PC-9 (cell line): ENCODE results near the gene TNFRSF8. TPM values are rescaled to one million over a fixed set of nuclear protein-coding genes. Genes with fewer than 3 reads are reported as not detected.

Experiments
- BruUV-seq: library from RNA; stranded (reverse); fragments of 400-500 nt; replicated peaks from 2 replicates; lab custom pipeline; 2021; lab: Mats Ljungman, UMichigan
- CTCF ChIA-PET: fragments of 300-600 bp; sonication (Branson Sonifier 250); formaldehyde crosslinking; loops from one replicate; lab custom pipeline; 2022; ENCODE audit warnings: antibody characterized with exemption; lab: Charles Lee
- POLR2A ChIA-PET: fragments of 300-600 bp; sonication (Branson Sonifier 250); formaldehyde crosslinking; loops from one replicate; lab custom pipeline; 2022; ENCODE audit warnings: antibody characterized with exemption; ENCODE audit not compliant: unreplicated experiment; lab: Charles Lee
- DNase-seq, 2 experiments: peaks; one replicate each; pipeline versions ENCODE4 v3.0.0 to v3.0.0-alpha.2; 2015 to 2022; ENCODE audit warnings: mixed read lengths in 1 of 2
- H2AFZ ChIP-seq: fragments of 200-600 bp; sonication (generic); 2 replicates; pipeline ENCODE4 v1.8.1; 2017; ENCODE audit warnings: antibody characterized with exemption
- H3F3A ChIP-seq: fragments of 200-600 bp; sonication (generic); 2 replicates; pipeline ENCODE4 v1.8.1; 2017; ENCODE audit warnings: antibody characterized with exemption, mild to moderate bottlenecking, low read depth; ENCODE audit not compliant: insufficient read depth
- H3K27ac ChIP-seq: fragments of 200-600 bp; sonication (generic); 2 replicates; pipeline ENCODE4 v1.6.1; 2016; ENCODE audit warnings: mixed run types
- H3K27me3 ChIP-seq: fragments of 200-600 bp; sonication (generic); 2 replicates; pipeline ENCODE4 v1.6.1; 2016; ENCODE audit warnings: low read depth, mixed run types; ENCODE audit not compliant: insufficient read depth
- H3K36me3 ChIP-seq: fragments of 200-600 bp; sonication (generic); 2 replicates; pipeline ENCODE4 v1.6.1; 2016; ENCODE audit warnings: low read depth, mixed run types
- H3K4me1 ChIP-seq: fragments of 200-600 bp; sonication (generic); replicated peaks from 2 replicates; pipeline ENCODE4 v1.6.1; 2016; ENCODE audit warnings: mixed run types; ENCODE audit not compliant: insufficient read depth
- H3K4me2 ChIP-seq: fragments of 200-600 bp; sonication (generic); 2 replicates; pipeline ENCODE4 v1.6.1; 2017; ENCODE audit warnings: mixed run types
- H3K4me3 ChIP-seq: fragments of 200-600 bp; sonication (generic); 2 replicates; pipeline ENCODE4 v1.6.1; 2016; ENCODE audit warnings: mixed run types
- H3K79me2 ChIP-seq: fragments of 200-600 bp; sonication (generic); 2 replicates; pipeline ENCODE4 v1.6.1; 2017; ENCODE audit warnings: low read depth, mixed run types
- H3K9me2 ChIP-seq: fragments of 200-600 bp; sonication (generic); 2 replicates; pipeline ENCODE4 v1.8.1; 2017; ENCODE audit warnings: mild to moderate bottlenecking; ENCODE audit not compliant: insufficient read depth
- H3K9me3 ChIP-seq: fragments of 200-600 bp; sonication (generic); 2 replicates; pipeline ENCODE4 v1.8.1; 2016; ENCODE audit warnings: low read depth; ENCODE audit not compliant: insufficient read depth
- H4K20me1 ChIP-seq: fragments of 200-600 bp; sonication (generic); 2 replicates; pipeline ENCODE4 v1.8.1; 2017; ENCODE audit not compliant: insufficient read depth
- CTCF ChIP-seq: fragments of 200-600 bp; sonication (generic); conservative IDR thresholded peaks from 2 replicates; pipeline ENCODE4 v1.6.1; 2017; ENCODE audit warnings: mixed run types, antibody characterized with exemption, mild to moderate bottlenecking, moderate library complexity
- EZH2 ChIP-seq: fragments of 200-600 bp; sonication (generic); IDR thresholded peaks from 2 replicates; pipeline ENCODE4 v1.8.0; 2017; ENCODE audit warnings: antibody characterized with exemption, low read depth
- intact Hi-C: fragments of 100-400 bp; cut with micrococcal nuclease; formaldehyde crosslinking; loops from one replicate; pipeline ENCODE4 v1.10.0; 2022; ENCODE audit not compliant: unreplicated experiment
- total RNA-seq: library from RNA; stranded (reverse); gene quantifications from 2 replicates; pipeline ENCODE4 v1.2.3, GENCODE V29; 2021

Gene TNFRSF8
- total RNA-seq, 1 experiment from 2014 or later: not detected

DNA sequence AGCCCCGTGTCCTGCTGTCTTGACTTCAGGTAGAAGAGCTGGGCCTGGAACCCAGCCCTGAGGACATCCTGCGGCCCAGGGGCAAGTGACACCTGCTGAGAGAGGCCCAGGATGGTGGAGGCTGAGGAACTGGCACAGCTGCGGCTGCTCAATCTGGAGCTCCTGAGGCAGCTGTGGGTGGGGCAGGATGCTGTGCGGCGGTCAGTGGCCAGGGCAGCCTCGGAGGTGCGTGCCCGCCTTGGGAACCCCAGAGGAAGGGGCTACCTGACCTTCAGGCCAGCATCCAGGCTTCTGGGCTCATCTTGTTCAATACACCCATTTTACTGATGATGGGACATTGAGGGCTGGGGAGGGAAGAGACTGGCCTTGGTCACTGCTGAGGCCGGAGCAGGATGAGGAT, 41.5 kb upstream of the TNFRSF8 start:
- Histone ChIP-seq H3K4me1 (no peaks in the 10 kb centered on the region; the same call in 1 of the 2 replicates), H3K4me3 (no peak overlapping the region), H3K4me2 (no peak overlapping the region), H2AFZ (no peak overlapping the region), H3K9me3 (no peaks in the 10 kb centered on the region), H3K27ac (no peak overlapping the region), H3K79me2 (0 out of 2 replicates have a peak, but pooled peaks cover 5% of the 10 kb centered on the region), H3K9me2 (no peaks in the 10 kb centered on the region), H3K36me3 (no peaks in the 10 kb centered on the region), H3K27me3 (no peaks in the 10 kb centered on the region), H4K20me1 (no peaks in the 10 kb centered on the region), H3F3A (no peaks in the 10 kb centered on the region)
- no peak for TF ChIP-seq EZH2
- TF ChIP-seq CTCF: no peak
- CTCF ChIA-PET: no interaction called here
- no peak for DNase-seq
- intact Hi-C loops: no loop called here
- POLR2A ChIA-PET: interaction anchor here (0.6 kb wide), 1 partner anchor 989 kb away, joined by 3 read pairs; no protein-coding TSS in a partner anchor
- BruUV-seq: no TSS peak

DNA sequence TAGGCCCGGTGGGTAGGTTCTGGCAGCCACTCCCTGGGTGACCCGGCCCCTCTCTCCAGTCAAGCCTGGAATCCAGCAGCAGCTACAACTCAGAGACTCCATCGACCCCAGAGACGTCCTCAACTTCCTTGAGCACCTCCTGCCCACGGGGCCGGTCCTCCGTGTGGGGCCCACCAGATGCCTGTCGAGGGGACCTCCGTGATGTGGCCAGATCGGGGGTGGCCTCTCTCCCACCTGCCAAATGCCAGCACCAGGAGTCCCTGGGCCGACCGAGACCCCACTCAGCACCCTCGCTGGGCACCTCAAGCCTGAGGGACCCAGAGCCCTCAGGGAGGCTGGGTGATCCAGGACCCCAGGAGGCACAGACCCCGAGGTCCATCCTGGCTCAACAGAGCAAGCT, 41.1 kb upstream of the TNFRSF8 start:
- CTCF ChIA-PET: no interaction called here
- POLR2A ChIA-PET: interaction anchor here (0.6 kb wide), 2 partner anchors 16 to 990 kb away, joined by 3 to 4 read pairs; no protein-coding TSS in a partner anchor
- no peak overlapping the region for H2AFZ ChIP-seq
- no peaks in the 10 kb centered on the region for H3K9me2 ChIP-seq
- H3K4me3 ChIP-seq: no peak overlapping the region
- intact Hi-C loops: no loop called here
- H3K4me2 ChIP-seq: no peak overlapping the region
- no peaks in the 10 kb centered on the region for H3K9me3 ChIP-seq
- H3K27ac ChIP-seq: no peak overlapping the region
- 0 out of 2 replicates have a peak, but pooled peaks cover 5% of the 10 kb centered on the region for H3K79me2 ChIP-seq
- no peak for DNase-seq
- H4K20me1 ChIP-seq: no peaks in the 10 kb centered on the region
- H3K27me3 ChIP-seq: no peaks in the 10 kb centered on the region
- no peaks in the 10 kb centered on the region; the same call in 1 of the 2 replicates for H3K4me1 ChIP-seq
- TF ChIP-seq CTCF (no peak), EZH2 (no peak)
- no peaks in the 10 kb centered on the region for H3K36me3 ChIP-seq
- no peaks in the 10 kb centered on the region for H3F3A ChIP-seq
- no TSS peak for BruUV-seq

GRCh38 chr1:12026586-12026985, 36.5 kb upstream of the TNFRSF8 start:
- H3K27ac ChIP-seq: no peak overlapping the region
- no peaks in the 10 kb centered on the region for H3K4me1 ChIP-seq
- BruUV-seq: no TSS peak
- no peak overlapping the region for H3K4me3 ChIP-seq
- no peak overlapping the region for H3K4me2 ChIP-seq
- H3K27me3 ChIP-seq: no peaks in the 10 kb centered on the region
- H4K20me1 ChIP-seq: no peaks in the 10 kb centered on the region
- H3K79me2 ChIP-seq: no peaks in the 10 kb centered on the region
- DNase-seq: no peak
- H3K36me3 ChIP-seq: no peaks in the 10 kb centered on the region
- POLR2A ChIA-PET: no interaction called here
- no peaks in the 10 kb centered on the region for H3K9me2 ChIP-seq
- TF ChIP-seq CTCF (no peak), EZH2 (no peak)
- H3K9me3 ChIP-seq: no peaks in the 10 kb centered on the region
- no peak overlapping the region for H2AFZ ChIP-seq
- intact Hi-C loops: no loop called here
- CTCF ChIA-PET: no interaction called here
- H3F3A ChIP-seq: no peaks in the 10 kb centered on the region
